Measurements from ENCODE around the gene EYA2. TPM values are rescaled to one million over a fixed set of nuclear protein-coding genes. Genes with fewer than 3 reads are reported as not detected.
A peak's percentile ranks its signal among the peaks of the same experiment; 100 is the strongest.

EYA2 gene
- total RNA-seq, 2 donors from 2014 or later, result 3.0 to 5.1 TPM

- intact Hi-C loops (cut with DNase I), result no loop called here
Measured at GRCh38 chr20:47019121-47019824, 124.6 kb downstream of the EYA2 start.

GRCh38 chr20:47020231-47020630 lies 125.6 kb downstream of the EYA2 start:
- DNase-seq (no peak), ATAC-seq (no peak)
- intact Hi-C loops (cut with DNase I), result no loop called here

More at GRCh38 chr20:47019121-47019824, 124.6 kb downstream of the EYA2 start:
- peak in 1 of 2 donors; percentile 77 for ATAC-seq
- DNase-seq, result no peak

GRCh38 chr20:47021850-47022249 lies 127.2 kb downstream of the EYA2 start:
- DNase-seq (no peak), ATAC-seq (no peak)
- intact Hi-C loops (cut with DNase I), result no loop called here

- no peak for ATAC-seq
Measured at GRCh38 chr20:47024461-47024937, 129.9 kb downstream of the EYA2 start.

GRCh38 chr20:47027042-47027441 lies 132.4 kb downstream of the EYA2 start:
- intact Hi-C loops (cut with DNase I), result no loop called here
- no peak for ATAC-seq

More at GRCh38 chr20:47024461-47024937, 129.9 kb downstream of the EYA2 start:
- intact Hi-C loops (cut with DNase I), result no loop called here
- DNase-seq, result no peak

GRCh38 chr20:47027456-47027855 lies 132.8 kb downstream of the EYA2 start:
- no peak for ATAC-seq
- DNase-seq, result no peak
- intact Hi-C loops (cut with DNase I), result no loop called here

More at GRCh38 chr20:47027042-47027441, 132.4 kb downstream of the EYA2 start:
- DNase-seq, result no peak

GRCh38 chr20:47028487-47028886 lies 133.8 kb downstream of the EYA2 start:
- ATAC-seq (no peak), DNase-seq (no peak)
- intact Hi-C loops (cut with DNase I), result no loop called here

- ATAC-seq (no peak), DNase-seq (no peak)
- intact Hi-C loops (cut with DNase I), result no loop called here
Measured at GRCh38 chr20:47029845-47030244, 135.2 kb downstream of the EYA2 start.

GRCh38 chr20:47030271-47030810 lies 135.7 kb downstream of the EYA2 start:
- ATAC-seq (no peak), DNase-seq (no peak)

GRCh38 chr20:47031004-47031403 lies 136.4 kb downstream of the EYA2 start:
- intact Hi-C loops (cut with DNase I), result no loop called here
- DNase-seq (no peak), ATAC-seq (peak; percentile 53 to 58)

More at GRCh38 chr20:47030271-47030810, 135.7 kb downstream of the EYA2 start:
- intact Hi-C loops (cut with DNase I), result no loop called here

GRCh38 chr20:47031821-47032220 lies 137.2 kb downstream of the EYA2 start:
- ATAC-seq (no peak), DNase-seq (no peak)
- intact Hi-C loops (cut with DNase I), result no loop called here

- no peak for DNase-seq
- peak in 1 of 2 donors; percentile 35 for ATAC-seq
- intact Hi-C loops (cut with DNase I), result no loop called here
Measured at GRCh38 chr20:47032933-47033578, 138.4 kb downstream of the EYA2 start.

- ATAC-seq (no peak), DNase-seq (no peak)
- intact Hi-C loops (cut with DNase I), result no loop called here
Measured at GRCh38 chr20:47033665-47034064, 139.0 kb downstream of the EYA2 start.

GRCh38 chr20:47035026-47035590 lies 140.5 kb downstream of the EYA2 start:
- intact Hi-C loops (cut with DNase I), result no loop called here
- no peak for ATAC-seq
- DNase-seq, result no peak

- ATAC-seq (peak in 1 of 2 donors; percentile 60), DNase-seq (no peak)
- intact Hi-C loops (cut with DNase I), result no loop called here
Measured at GRCh38 chr20:47036091-47036870, 141.6 kb downstream of the EYA2 start.

GRCh38 chr20:47038566-47039560 lies 144.2 kb downstream of the EYA2 start:
- DNase-seq (no peak), ATAC-seq (peak in 1 of 2 donors; percentile 9)
- intact Hi-C loops (cut with DNase I), result no loop called here

GRCh38 chr20:47040506-47041125 lies 146.0 kb downstream of the EYA2 start:
- intact Hi-C loops (cut with DNase I), result no loop called here
- ATAC-seq (no peak), DNase-seq (no peak)

Data from left cardiac atrium (tissue), 4 donors.